HCT116 (cell line): ENCODE data around the gene FHOD1. TPM values are rescaled to one million over a fixed set of nuclear protein-coding genes. Genes with fewer than 3 reads are reported as not detected.

ENCODE experiments used
- ATAC-seq: fragments of 200-7000 bp; cut with Tn5 transposase; 2 replicates; pipeline ENCODE4 v1.9.1; 2020; ENCODE audit warnings: mild to moderate bottlenecking, moderate library complexity
- BruUV-seq: library from RNA; stranded (reverse); fragments of 400-500 nt; replicated peaks from 2 replicates; lab custom pipeline; 2021; lab: Mats Ljungman, UMichigan
- CTCF ChIA-PET: fragments of 300-600 bp; sonication (Branson Sonifier 250); formaldehyde crosslinking; loops from one replicate; lab custom pipeline; 2021; ENCODE audit warnings: antibody characterized with exemption; lab: Charles Lee
- POLR2A ChIA-PET: fragments of 300-600, 350-600 bp; sonication (Branson Sonifier 250); formaldehyde crosslinking; loops from one replicate; lab custom pipeline; 2021; ENCODE audit warnings: antibody characterized with exemption; lab: Charles Lee
- RAD21 ChIA-PET, 2 experiments: fragments of 300-600 bp; sonication (Branson Sonifier 250); formaldehyde crosslinking; loops; one replicate each; lab custom pipeline; 2023; ENCODE audit warnings: low total read pairs in 2 of 2; ENCODE audit not compliant: uncharacterized antibody in 2 of 2, unreplicated experiment in 2 of 2, low non-redundant PET in 1 of 2; lab: Charles Lee
- DNase-seq: peaks from one replicate; pipeline ENCODE4 v3.0.0-alpha.2; 2010; ENCODE audit warnings: low read depth, low spot score
- H2AFZ ChIP-seq: fragments of 200-600 bp; shearing (Covaris generic), sonication (generic); 2 replicates; pipeline ENCODE4 v1.6.1; 2017; ENCODE audit warnings: low read depth, mixed run types, mixed read lengths, antibody characterized with exemption, low read length; ENCODE audit not compliant: poor library complexity, severe bottlenecking
- H3K27ac ChIP-seq: 2 replicates; pipeline ENCODE4 v1.5.1; 2012; ENCODE audit warnings: low read depth, low read length
- H3K27me3 ChIP-seq: fragments of 200-600 bp; sonication (generic); 2 replicates; pipeline ENCODE4 v1.6.1; 2016; ENCODE audit warnings: mixed run types, low read length, mixed read lengths; ENCODE audit not compliant: insufficient read depth
- H3K36me3 ChIP-seq, 2 experiments: fragments of 200-500 bp in 1 of 2; fragments of 200-600 bp in 1 of 2; sonication (Bioruptor generic) in 1 of 2; sonication (generic) in 1 of 2; 2 replicates each; pipeline versions ENCODE4 v1.5.1 to v1.6.1; 2014 to 2016; ENCODE audit warnings: low read length in 2 of 2, inconsistent platforms in 1 of 2, mixed read lengths in 1 of 2, mixed run types in 1 of 2; ENCODE audit not compliant: insufficient read depth in 2 of 2, control insufficient read depth in 1 of 2
- H3K4me1 ChIP-seq, 2 experiments: fragments of 200-600 bp in 1 of 2; sonication (generic) in 1 of 2; 2 replicates each; pipeline versions ENCODE4 v1.5.1 to v1.6.1; 2012 to 2017; ENCODE audit warnings: low read length in 2 of 2, inconsistent platforms in 1 of 2, mild to moderate bottlenecking in 1 of 2, mixed read lengths in 1 of 2, mixed run types in 1 of 2, moderate library complexity in 1 of 2; ENCODE audit not compliant: insufficient read depth in 2 of 2, control insufficient read depth in 1 of 2
- H3K4me2 ChIP-seq: fragments of 200-600 bp; sonication (generic); 2 replicates; pipeline ENCODE4 v1.6.1; 2017; ENCODE audit warnings: mixed run types, low read length, mixed read lengths
- H3K4me3 ChIP-seq, 2 experiments: fragments of 200-600 bp in 1 of 2; sonication (generic) in 1 of 2; replicated peaks in 1 of 2; 2 replicates each; pipeline ENCODE4 v1.5.1; 2011 to 2016; ENCODE audit warnings: low read length in 2 of 2, control low read depth in 1 of 2, low read depth in 1 of 2, mild to moderate bottlenecking in 1 of 2, mixed read lengths in 1 of 2, mixed run types in 1 of 2
- H3K79me2 ChIP-seq: fragments of 200-600 bp; sonication (generic); 2 replicates; pipeline ENCODE4 v1.6.1; 2017; ENCODE audit warnings: mild to moderate bottlenecking, mixed run types, low read length, moderate library complexity, mixed read lengths; ENCODE audit not compliant: insufficient read depth
- H3K9ac ChIP-seq: fragments of 200-600 bp; sonication (generic); 2 replicates; pipeline ENCODE4 v1.6.1; 2016; ENCODE audit warnings: low read length, mixed read lengths
- H3K9me2 ChIP-seq: fragments of 200-600 bp; sonication (generic), shearing (Covaris generic); 2 replicates; pipeline ENCODE4 v1.6.1; 2017; ENCODE audit warnings: mixed run types, mild to moderate bottlenecking, moderate library complexity; ENCODE audit not compliant: insufficient read depth
- H3K9me3 ChIP-seq, 2 experiments: fragments of 200-500 bp in 1 of 2; fragments of 200-600 bp in 1 of 2; sonication (Bioruptor generic) in 1 of 2; sonication (generic) in 1 of 2; 2 replicates each; pipeline ENCODE4 v1.6.1; 2014 to 2017; ENCODE audit warnings: low read length in 2 of 2, mixed read lengths in 2 of 2, inconsistent platforms in 1 of 2, low read depth in 1 of 2, mild to moderate bottlenecking in 1 of 2, mixed run types in 1 of 2, moderate library complexity in 1 of 2; ENCODE audit not compliant: control insufficient read depth in 1 of 2, insufficient read depth in 1 of 2
- H4K20me1 ChIP-seq: fragments of 200-600 bp; sonication (generic), shearing (Covaris generic); 2 replicates; pipeline ENCODE4 v1.6.1; 2017; ENCODE audit warnings: mixed run types, mild to moderate bottlenecking, moderate library complexity; ENCODE audit not compliant: insufficient read depth
- EZH2 ChIP-seq: fragments of 200-600 bp; sonication (generic); IDR thresholded peaks from 2 replicates; pipeline ENCODE4 v1.6.1; 2017; ENCODE audit warnings: antibody characterized with exemption, mixed run types
- EZH2phosphoT487 ChIP-seq: fragments of 200-600 bp; IDR thresholded peaks from 2 replicates; pipeline ENCODE4 v1.6.1; 2018; ENCODE audit warnings: antibody characterized with exemption, borderline replicate concordance
- JUND ChIP-seq: IDR thresholded peaks from 2 replicates; pipeline ENCODE4 v1.6.1; 2012
- POLR2A ChIP-seq: IDR thresholded peaks from 2 replicates; pipeline ENCODE4 v1.7.0; 2011; ENCODE audit warnings: borderline replicate concordance; ENCODE audit not compliant: insufficient read depth, insufficient read length; ENCODE audit errors: extremely low read depth
- POLR2AphosphoS5 ChIP-seq: IDR thresholded peaks from 2 replicates; pipeline ENCODE4 v1.6.1; 2011; ENCODE audit warnings: mild to moderate bottlenecking, low read depth, low read length, moderate library complexity
- REST ChIP-seq: IDR thresholded peaks from 2 replicates; pipeline ENCODE4 v1.6.1; 2012; ENCODE audit warnings: low read depth
- YY1 ChIP-seq: IDR thresholded peaks from 2 replicates; pipeline ENCODE4 v1.6.1; 2011; ENCODE audit warnings: low read length, low read depth, moderate library complexity, mild to moderate bottlenecking; ENCODE audit not compliant: insufficient replicate concordance; ENCODE audit errors: extremely low read depth
- ZFX ChIP-seq: fragments of 450-650 bp; IDR thresholded peaks from 2 replicates; pipeline ENCODE4 v1.6.1; 2017
- intact Hi-C: fragments of 100-400 bp; cut with micrococcal nuclease; formaldehyde crosslinking; loops from 2 replicates; pipeline ENCODE4 v1.10.0; 2022
- total RNA-seq: library from RNA; stranded (reverse); gene quantifications from one replicate; pipeline ENCODE4 v1.2.1, GENCODE V29; 2021; ENCODE audit not compliant: unreplicated experiment
- TF ChIP-seq, protein P1 (sequence below), 3 experiments: fragments of 200-600 bp in 1 of 3; sonication (generic) in 1 of 3; IDR thresholded peaks in 2 of 3; conservative IDR thresholded peaks in 1 of 3; 2 replicates each; pipeline ENCODE4 v1.5.1; 2012 to 2017; ENCODE audit warnings: low read depth in 2 of 3, low read length in 2 of 3, antibody characterized with exemption in 1 of 3, borderline replicate concordance in 1 of 3, control low read depth in 1 of 3, mild to moderate bottlenecking in 1 of 3, mixed read lengths in 1 of 3, mixed run types in 1 of 3, moderate library complexity in 1 of 3; ENCODE audit not compliant: insufficient read depth in 1 of 3
- TF ChIP-seq, protein P2 (sequence below): IDR thresholded peaks from 2 replicates; pipeline ENCODE4 v1.6.1; 2011; ENCODE audit warnings: mild to moderate bottlenecking, low read length, moderate library complexity; ENCODE audit not compliant: insufficient replicate concordance; ENCODE audit errors: extremely low read depth

Gene FHOD1
- total RNA-seq, 1 experiment from 2014 or later: 69.2 TPM

GRCh38 chr16:67198238-67198734 lies 49.0 kb downstream of the FHOD1 start:
- no peaks in the 10 kb centered on the region for H3K27me3 ChIP-seq
- peaks cover 19 to 42% of the 10 kb centered on the region in 2 experiments for H3K4me1 ChIP-seq
- RAD21 ChIA-PET: no interaction called here
- H3K9ac ChIP-seq: peak overlapping the region; percentile 75; the same call in 1 of the 2 replicates
- peak overlapping the region; percentile 78 for H3K4me3 ChIP-seq
- no peaks in the 10 kb centered on the region for H3K9me3 ChIP-seq
- DNase-seq (peak; percentile 64), ATAC-seq (peak; percentile 67)
- POLR2A ChIA-PET: interaction anchor here (1.0 to 2.3 kb wide), 5 partner anchors 10 to 49 kb away, joined by 3 to 11 read pairs (median 8); partner anchors contain the start of genes FHOD1, NOL3 and TMEM208
- BruUV-seq: no TSS peak
- peak overlapping the region; percentile 99 for H3K27ac ChIP-seq
- TF ChIP-seq, protein P1, sequence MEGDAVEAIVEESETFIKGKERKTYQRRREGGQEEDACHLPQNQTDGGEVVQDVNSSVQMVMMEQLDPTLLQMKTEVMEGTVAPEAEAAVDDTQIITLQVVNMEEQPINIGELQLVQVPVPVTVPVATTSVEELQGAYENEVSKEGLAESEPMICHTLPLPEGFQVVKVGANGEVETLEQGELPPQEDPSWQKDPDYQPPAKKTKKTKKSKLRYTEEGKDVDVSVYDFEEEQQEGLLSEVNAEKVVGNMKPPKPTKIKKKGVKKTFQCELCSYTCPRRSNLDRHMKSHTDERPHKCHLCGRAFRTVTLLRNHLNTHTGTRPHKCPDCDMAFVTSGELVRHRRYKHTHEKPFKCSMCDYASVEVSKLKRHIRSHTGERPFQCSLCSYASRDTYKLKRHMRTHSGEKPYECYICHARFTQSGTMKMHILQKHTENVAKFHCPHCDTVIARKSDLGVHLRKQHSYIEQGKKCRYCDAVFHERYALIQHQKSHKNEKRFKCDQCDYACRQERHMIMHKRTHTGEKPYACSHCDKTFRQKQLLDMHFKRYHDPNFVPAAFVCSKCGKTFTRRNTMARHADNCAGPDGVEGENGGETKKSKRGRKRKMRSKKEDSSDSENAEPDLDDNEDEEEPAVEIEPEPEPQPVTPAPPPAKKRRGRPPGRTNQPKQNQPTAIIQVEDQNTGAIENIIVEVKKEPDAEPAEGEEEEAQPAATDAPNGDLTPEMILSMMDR (IDR thresholded peaks at IDR 0.05 in 2 of 3, conservative IDR thresholded peaks at IDR 0.05 in 1 of 3; ENCODE audit: borderline replicate concordance in 1 of 3, insufficient read depth in 1 of 3, low read depth in 2 of 3, low read length in 2 of 3): peak in 2 of 3 experiments; percentile 98; a peak in 4 of 6 replicates
- TF ChIP-seq ZFX (no peak), POLR2AphosphoS5 (no peak), EZH2phosphoT487 (no peak), REST (no peak), YY1 (peak; percentile 63), EZH2 (no peak), POLR2A (no peak), JUND (no peak)
- TF ChIP-seq, protein P2, sequence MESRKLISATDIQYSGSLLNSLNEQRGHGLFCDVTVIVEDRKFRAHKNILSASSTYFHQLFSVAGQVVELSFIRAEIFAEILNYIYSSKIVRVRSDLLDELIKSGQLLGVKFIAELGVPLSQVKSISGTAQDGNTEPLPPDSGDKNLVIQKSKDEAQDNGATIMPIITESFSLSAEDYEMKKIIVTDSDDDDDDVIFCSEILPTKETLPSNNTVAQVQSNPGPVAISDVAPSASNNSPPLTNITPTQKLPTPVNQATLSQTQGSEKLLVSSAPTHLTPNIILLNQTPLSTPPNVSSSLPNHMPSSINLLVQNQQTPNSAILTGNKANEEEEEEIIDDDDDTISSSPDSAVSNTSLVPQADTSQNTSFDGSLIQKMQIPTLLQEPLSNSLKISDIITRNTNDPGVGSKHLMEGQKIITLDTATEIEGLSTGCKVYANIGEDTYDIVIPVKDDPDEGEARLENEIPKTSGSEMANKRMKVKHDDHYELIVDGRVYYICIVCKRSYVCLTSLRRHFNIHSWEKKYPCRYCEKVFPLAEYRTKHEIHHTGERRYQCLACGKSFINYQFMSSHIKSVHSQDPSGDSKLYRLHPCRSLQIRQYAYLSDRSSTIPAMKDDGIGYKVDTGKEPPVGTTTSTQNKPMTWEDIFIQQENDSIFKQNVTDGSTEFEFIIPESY: no peak
- intact Hi-C loops: no loop called here
- peak overlapping the region; percentile 97 for H3K4me2 ChIP-seq
- H2AFZ ChIP-seq: no peak overlapping the region
- CTCF ChIA-PET: interaction anchor here (0.7 to 2.3 kb wide), 33 partner anchors 9 to 303 kb away, joined by 3 to 14 read pairs (median 5); partner anchors contain the start of genes ATP6V0D1, CES3, FBXL8 and FHOD1
- no peaks in the 10 kb centered on the region; the same call in 1 of the 2 replicates for H4K20me1 ChIP-seq
- H3K79me2 ChIP-seq: peaks cover 44% of the 10 kb centered on the region
- peaks cover 35 to 47% of the 10 kb centered on the region in 2 experiments; a peak in 3 of 4 replicates for H3K36me3 ChIP-seq
- no peaks in the 10 kb centered on the region for H3K9me2 ChIP-seq
